ENCODE measurements around the gene NFYC. TPM values are rescaled to one million over a fixed set of nuclear protein-coding genes. Genes with fewer than 3 reads are reported as not detected.

The NFYC gene
- total and polyA plus RNA-seq, 2 experiments from 2014 or later, result 36.2 to 42.7 TPM

DNA sequence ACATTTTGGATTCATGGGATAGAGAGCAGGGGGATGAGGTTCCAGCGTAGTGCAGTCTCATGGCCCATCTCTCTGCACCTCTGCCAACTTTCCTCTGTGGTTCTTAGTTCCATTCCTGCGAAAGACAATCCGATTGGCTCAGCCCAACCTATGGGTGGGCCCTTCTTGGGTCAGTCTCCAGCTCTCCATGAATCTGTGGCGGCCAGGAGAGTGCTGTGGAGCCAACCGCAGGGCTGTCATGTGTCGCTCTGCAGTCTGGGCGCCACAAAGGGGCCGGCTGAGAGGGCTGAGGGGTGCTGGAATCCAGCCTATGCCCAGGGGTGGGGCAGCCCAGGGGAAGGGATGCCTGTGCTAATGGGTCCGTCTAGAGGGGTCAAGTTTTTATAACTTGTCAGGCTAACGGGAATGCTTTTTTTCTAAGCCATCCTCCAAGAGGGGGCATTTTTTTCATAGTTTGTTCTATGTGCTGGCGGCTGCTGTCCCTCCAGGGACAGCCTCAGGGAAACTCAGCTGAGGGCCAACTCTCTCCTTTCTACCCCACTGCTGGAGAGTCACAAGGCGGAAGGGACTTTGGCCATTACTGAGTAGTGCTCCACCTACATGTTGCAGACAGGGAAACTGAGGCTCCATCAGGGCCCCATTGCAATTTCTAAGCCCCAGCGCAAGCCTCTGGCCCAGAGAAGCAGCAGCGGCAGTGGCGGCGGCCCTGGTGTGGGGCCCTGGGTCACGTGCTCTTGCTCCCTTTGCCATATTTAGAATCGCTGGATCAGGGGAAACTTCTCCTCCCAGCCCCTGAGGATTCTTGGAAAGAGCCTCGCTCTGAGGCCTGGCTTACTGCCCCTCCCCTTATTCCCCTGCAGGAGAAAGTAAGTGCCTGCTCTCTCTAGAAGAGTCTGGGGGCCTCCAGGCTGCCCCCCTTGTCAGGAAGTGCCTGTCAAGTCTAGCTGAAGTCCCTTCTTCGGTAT, 115.5 kb downstream of the NFYC start (continued):
- TF ChIP-seq, protein P1, sequence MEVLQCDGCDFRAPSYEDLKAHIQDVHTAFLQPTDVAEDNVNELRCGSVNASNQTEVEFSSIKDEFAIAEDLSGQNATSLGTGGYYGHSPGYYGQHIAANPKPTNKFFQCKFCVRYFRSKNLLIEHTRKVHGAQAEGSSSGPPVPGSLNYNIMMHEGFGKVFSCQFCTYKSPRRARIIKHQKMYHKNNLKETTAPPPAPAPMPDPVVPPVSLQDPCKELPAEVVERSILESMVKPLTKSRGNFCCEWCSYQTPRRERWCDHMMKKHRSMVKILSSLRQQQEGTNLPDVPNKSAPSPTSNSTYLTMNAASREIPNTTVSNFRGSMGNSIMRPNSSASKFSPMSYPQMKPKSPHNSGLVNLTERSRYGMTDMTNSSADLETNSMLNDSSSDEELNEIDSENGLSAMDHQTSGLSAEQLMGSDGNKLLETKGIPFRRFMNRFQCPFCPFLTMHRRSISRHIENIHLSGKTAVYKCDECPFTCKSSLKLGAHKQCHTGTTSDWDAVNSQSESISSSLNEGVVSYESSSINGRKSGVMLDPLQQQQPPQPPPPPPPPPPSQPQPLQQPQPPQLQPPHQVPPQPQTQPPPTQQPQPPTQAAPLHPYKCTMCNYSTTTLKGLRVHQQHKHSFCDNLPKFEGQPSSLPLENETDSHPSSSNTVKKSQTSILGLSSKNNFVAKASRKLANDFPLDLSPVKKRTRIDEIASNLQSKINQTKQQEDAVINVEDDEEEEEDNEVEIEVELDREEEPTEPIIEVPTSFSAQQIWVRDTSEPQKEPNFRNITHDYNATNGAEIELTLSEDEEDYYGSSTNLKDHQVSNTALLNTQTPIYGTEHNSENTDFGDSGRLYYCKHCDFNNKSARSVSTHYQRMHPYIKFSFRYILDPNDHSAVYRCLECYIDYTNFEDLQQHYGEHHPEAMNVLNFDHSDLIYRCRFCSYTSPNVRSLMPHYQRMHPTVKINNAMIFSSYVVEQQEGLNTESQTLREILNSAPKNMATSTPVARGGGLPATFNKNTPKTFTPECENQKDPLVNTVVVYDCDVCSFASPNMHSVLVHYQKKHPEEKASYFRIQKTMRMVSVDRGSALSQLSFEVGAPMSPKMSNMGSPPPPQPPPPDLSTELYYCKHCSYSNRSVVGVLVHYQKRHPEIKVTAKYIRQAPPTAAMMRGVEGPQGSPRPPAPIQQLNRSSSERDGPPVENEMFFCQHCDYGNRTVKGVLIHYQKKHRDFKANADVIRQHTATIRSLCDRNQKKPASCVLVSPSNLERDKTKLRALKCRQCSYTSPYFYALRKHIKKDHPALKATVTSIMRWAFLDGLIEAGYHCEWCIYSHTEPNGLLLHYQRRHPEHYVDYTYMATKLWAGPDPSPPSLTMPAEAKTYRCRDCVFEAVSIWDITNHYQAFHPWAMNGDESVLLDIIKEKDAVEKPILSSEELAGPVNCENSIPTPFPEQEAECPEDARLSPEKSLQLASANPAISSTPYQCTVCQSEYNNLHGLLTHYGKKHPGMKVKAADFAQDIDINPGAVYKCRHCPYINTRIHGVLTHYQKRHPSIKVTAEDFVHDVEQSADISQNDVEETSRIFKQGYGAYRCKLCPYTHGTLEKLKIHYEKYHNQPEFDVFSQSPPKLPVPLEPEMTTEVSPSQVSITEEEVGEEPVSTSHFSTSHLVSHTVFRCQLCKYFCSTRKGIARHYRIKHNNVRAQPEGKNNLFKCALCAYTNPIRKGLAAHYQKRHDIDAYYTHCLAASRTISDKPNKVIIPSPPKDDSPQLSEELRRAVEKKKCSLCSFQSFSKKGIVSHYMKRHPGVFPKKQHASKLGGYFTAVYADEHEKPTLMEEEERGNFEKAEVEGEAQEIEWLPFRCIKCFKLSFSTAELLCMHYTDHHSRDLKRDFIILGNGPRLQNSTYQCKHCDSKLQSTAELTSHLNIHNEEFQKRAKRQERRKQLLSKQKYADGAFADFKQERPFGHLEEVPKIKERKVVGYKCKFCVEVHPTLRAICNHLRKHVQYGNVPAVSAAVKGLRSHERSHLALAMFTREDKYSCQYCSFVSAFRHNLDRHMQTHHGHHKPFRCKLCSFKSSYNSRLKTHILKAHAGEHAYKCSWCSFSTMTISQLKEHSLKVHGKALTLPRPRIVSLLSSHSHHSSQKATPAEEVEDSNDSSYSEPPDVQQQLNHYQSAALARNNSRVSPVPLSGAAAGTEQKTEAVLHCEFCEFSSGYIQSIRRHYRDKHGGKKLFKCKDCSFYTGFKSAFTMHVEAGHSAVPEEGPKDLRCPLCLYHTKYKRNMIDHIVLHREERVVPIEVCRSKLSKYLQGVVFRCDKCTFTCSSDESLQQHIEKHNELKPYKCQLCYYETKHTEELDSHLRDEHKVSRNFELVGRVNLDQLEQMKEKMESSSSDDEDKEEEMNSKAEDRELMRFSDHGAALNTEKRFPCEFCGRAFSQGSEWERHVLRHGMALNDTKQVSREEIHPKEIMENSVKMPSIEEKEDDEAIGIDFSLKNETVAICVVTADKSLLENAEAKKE (CRISPR knock-in tag; IDR thresholded peaks at IDR 0.05), result no peak
- no peak for TF ChIP-seq STAT1 (IDR thresholded peaks at IDR 0.05; ENCODE audit: unreplicated experiment)
- no peak for TF ChIP-seq NANOG (IDR thresholded peaks at IDR 0.05; ENCODE audit: borderline replicate concordance)
- TF ChIP-seq JUNB (IDR thresholded peaks at IDR 0.05; ENCODE audit: unreplicated experiment), result no peak
- TF ChIP-seq CREB1 (CRISPR knock-in tag; IDR thresholded peaks at IDR 0.05; ENCODE audit: low read depth), result no peak
- TF ChIP-seq, protein P2, sequence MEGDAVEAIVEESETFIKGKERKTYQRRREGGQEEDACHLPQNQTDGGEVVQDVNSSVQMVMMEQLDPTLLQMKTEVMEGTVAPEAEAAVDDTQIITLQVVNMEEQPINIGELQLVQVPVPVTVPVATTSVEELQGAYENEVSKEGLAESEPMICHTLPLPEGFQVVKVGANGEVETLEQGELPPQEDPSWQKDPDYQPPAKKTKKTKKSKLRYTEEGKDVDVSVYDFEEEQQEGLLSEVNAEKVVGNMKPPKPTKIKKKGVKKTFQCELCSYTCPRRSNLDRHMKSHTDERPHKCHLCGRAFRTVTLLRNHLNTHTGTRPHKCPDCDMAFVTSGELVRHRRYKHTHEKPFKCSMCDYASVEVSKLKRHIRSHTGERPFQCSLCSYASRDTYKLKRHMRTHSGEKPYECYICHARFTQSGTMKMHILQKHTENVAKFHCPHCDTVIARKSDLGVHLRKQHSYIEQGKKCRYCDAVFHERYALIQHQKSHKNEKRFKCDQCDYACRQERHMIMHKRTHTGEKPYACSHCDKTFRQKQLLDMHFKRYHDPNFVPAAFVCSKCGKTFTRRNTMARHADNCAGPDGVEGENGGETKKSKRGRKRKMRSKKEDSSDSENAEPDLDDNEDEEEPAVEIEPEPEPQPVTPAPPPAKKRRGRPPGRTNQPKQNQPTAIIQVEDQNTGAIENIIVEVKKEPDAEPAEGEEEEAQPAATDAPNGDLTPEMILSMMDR (conservative IDR thresholded peaks at IDR 0.05; ENCODE audit: low read depth in 2 of 2), result no peak
- no peak for TF ChIP-seq EZH2 (IDR thresholded peaks at IDR 0.05; ENCODE audit: low read depth, unreplicated experiment)
- no peak for TF ChIP-seq ZNF114 (CRISPR knock-in tag; IDR thresholded peaks at IDR 0.05)
- no peak for TF ChIP-seq POLR2AphosphoS5 (IDR thresholded peaks at IDR 0.05; ENCODE audit: low read depth)

Data from GM23338 (cell line).